Measurements from ENCODE around the gene ADAD2. TPM values are rescaled to one million over a fixed set of nuclear protein-coding genes. Genes with fewer than 3 reads are reported as not detected.

The ADAD2 gene
- total RNA-seq: under 1 TPM in 1 of 2 experiments, not detected in 1; 0.40 TPM
- polyA plus RNA-seq: not detected

DNA sequence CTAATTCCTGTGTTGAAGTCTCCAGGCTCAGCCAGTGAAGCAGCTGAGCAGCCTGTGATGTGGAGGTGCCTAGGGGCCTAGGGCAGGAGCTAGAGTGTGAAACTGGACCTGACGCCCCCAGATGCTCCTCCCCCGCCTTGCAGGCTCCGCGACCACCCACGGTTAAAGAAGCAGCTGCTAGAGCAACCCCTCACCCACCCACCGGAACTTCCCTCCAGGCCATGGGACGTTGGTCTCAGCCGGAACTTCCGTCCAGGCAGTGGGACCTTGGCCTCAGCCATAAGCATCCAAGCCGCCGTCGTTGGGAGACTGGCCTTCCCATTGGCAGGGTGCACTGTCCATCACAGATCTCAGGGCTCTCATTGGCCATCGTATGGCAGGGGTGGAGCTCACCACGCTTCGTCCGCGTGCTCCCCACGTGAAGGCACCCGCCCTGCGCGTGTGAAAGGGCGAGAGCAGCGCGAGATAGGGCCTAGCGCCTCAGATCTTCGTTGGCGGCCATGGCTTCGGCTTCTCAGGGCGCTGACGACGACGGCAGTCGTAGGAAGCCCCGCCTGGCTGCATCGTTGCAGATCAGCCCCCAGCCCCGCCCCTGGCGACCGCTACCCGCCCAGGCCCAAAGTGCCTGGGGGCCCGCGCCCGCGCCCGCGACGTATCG, at the start of gene ADAD2:
Gene ADAD2, plus strand, starts transcription at position 427 of the 658 bp plus-strand sequence. Its CDS starts 74 bp downstream, at position 501.
- H3K9me3 ChIP-seq (ENCODE audit: low read length): no peaks in the 10 kb centered on the region
- ChIA-PET CTCF (no interaction called here), POLR2A (no interaction called here)
- Mint-ChIP-seq H3K4me1 (peaks cover 21 to 31% (median 21%) of the 10 kb centered on the region in 3 donors), H3K4me3 (peak within 1 kb of the TSS in 1 of 7 donors; percentile 16), H3K36me3 (peaks cover 0 to 4% (median 0%) of the 10 kb centered on the region in 3 donors), H3K9me3 (no peaks in the 10 kb centered on the region), H3K27ac (no peak within 1 kb of the TSS), H3K27me3 (no peaks in the 10 kb centered on the region)
- H3K4me3 ChIP-seq (ENCODE audit: low read length): no peak within 1 kb of the TSS
- no peaks in the 10 kb centered on the region for H3K27me3 ChIP-seq (ENCODE audit: insufficient read depth, low read length, poor library complexity, severe bottlenecking)
- no peak within 1 kb of the TSS for H3K27ac ChIP-seq (ENCODE audit: low read depth, low read length)
- H3K4me1 ChIP-seq (ENCODE audit: insufficient read depth, low read length): peaks cover 20% of the 10 kb centered on the region
- no peaks in the 10 kb centered on the region for H3K36me3 ChIP-seq (ENCODE audit: insufficient read depth, low read length)
- no peak for DNase-seq

GRCh38 chr16:84143081-84143480, 47.9 kb upstream of the ADAD2 start:
- ChIA-PET POLR2A (interaction anchor here (2.8 kb wide), 1 partner anchor 27 kb away, joined by 24 read pairs; the partner anchor contains the start of gene MBTPS1), CTCF (no interaction called here)
- no peaks in the 10 kb centered on the region for H3K9me3 Mint-ChIP-seq
- H3K4me3 ChIP-seq (ENCODE audit: low read length): no peak overlapping the region
- peaks cover 5% of the 10 kb centered on the region for H3K27me3 ChIP-seq (ENCODE audit: insufficient read depth, low read length, poor library complexity, severe bottlenecking)
- peaks cover 20% of the 10 kb centered on the region for H3K4me1 ChIP-seq (ENCODE audit: insufficient read depth, low read length)
- peaks cover 0 to 4% of the 10 kb centered on the region in 2 donors for H3K27me3 Mint-ChIP-seq
- no peaks in the 10 kb centered on the region for H3K9me3 ChIP-seq (ENCODE audit: low read length)
- no peak overlapping the region for H3K27ac ChIP-seq (ENCODE audit: low read depth, low read length)
- no peak for DNase-seq
- peaks cover 25 to 42% (median 38%) of the 10 kb centered on the region in 3 donors for H3K4me1 Mint-ChIP-seq
- H3K27ac Mint-ChIP-seq: peak overlapping the region in 3 of 8 donors; percentile 14 to 75 (median 38)
- no peaks in the 10 kb centered on the region for H3K36me3 ChIP-seq (ENCODE audit: insufficient read depth, low read length)
- H3K36me3 Mint-ChIP-seq: peaks cover 0 to 5% (median 0%) of the 10 kb centered on the region in 3 donors
- H3K4me3 Mint-ChIP-seq: peak overlapping the region; percentile 4 to 98 (median 85)

DNA sequence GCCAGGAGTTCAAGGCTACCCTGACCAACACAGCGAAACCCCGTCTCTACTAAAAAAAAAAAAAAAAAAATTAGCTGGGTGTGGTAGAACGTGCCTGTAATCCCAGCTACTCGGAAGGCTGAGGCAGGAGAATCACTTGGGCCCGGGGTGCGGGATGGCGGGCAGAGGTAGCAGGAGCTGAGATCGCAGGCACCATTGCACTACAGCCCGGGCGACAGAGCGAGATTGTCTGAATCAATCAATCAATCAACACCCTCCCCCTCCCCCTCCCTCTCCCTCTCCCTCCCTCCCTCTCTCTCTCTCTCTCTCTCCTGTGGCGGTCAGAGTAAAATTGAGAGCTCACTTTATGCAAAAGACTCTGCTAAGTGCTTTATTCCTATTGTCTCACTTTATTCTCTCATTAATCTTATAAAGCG, 47.2 kb upstream of the ADAD2 start:
- H3K4me3 Mint-ChIP-seq: peak overlapping the region; percentile 90 to 98 (median 95)
- ChIA-PET CTCF (no interaction called here), POLR2A (interaction anchor here (2.8 kb wide), 1 partner anchor 27 kb away, joined by 24 read pairs; the partner anchor contains the start of gene MBTPS1)
- peaks cover 0 to 5% (median 0%) of the 10 kb centered on the region in 3 donors for H3K36me3 Mint-ChIP-seq
- H3K27me3 ChIP-seq (ENCODE audit: insufficient read depth, low read length, poor library complexity, severe bottlenecking): peaks cover 5% of the 10 kb centered on the region
- H3K4me1 Mint-ChIP-seq: peaks cover 22 to 35% (median 32%) of the 10 kb centered on the region in 3 donors
- no peaks in the 10 kb centered on the region for H3K9me3 ChIP-seq (ENCODE audit: low read length)
- H3K4me1 ChIP-seq (ENCODE audit: insufficient read depth, low read length): peaks cover 17% of the 10 kb centered on the region
- H3K27ac Mint-ChIP-seq: peak overlapping the region; percentile 54 to 95 (median 89)
- H3K27me3 Mint-ChIP-seq: peaks cover 0 to 5% of the 10 kb centered on the region in 2 donors
- no peak for DNase-seq
- no peak overlapping the region for H3K27ac ChIP-seq (ENCODE audit: low read depth, low read length)
- peak overlapping the region; percentile 77 for H3K4me3 ChIP-seq (ENCODE audit: low read length)
- H3K36me3 ChIP-seq (ENCODE audit: insufficient read depth, low read length): no peaks in the 10 kb centered on the region
- H3K9me3 Mint-ChIP-seq: no peaks in the 10 kb centered on the region

DNA sequence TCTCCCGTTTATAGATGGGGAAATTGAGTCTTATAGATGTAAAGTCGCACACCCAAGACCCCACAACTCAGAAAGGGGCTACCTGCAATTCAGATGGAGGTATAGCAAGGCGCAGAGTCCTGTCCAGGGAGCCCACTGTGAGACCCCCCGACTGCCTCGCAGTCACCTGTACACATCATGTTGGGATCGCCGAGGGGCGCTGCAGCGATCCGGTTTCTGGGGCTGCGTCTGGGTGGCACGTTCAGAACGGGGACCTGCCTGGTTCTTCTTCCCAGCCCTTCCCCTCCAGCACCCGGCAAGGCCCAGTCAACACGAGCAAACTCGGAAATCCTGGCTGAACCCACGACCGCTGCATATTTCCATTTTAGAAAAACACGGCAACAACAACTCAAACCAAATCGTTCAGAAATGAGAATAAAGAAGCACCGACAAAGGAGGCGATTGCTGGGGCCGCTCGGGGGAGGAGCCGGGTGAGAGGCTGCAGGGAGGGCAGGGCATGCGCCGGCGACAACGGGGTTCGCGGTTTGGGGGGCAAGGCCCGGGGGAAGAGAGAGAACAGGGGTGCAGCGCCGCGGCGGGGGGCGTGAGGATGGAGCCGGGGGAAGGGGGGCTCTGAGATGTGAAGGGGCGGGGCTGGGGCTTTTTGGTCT, 46.6 kb upstream of the ADAD2 start:
- peak overlapping the region; percentile 90 to 98 (median 95) for H3K4me3 Mint-ChIP-seq
- Histone ChIP-seq H3K9me3 (ENCODE audit: low read length) (no peaks in the 10 kb centered on the region), H3K27me3 (ENCODE audit: insufficient read depth, low read length, poor library complexity, severe bottlenecking) (peaks cover 5% of the 10 kb centered on the region), H3K4me3 (ENCODE audit: low read length) (peak overlapping the region; percentile 77), H3K27ac (ENCODE audit: low read depth, low read length) (peak overlapping the region; percentile 70), H3K36me3 (ENCODE audit: insufficient read depth, low read length) (no peaks in the 10 kb centered on the region), H3K4me1 (ENCODE audit: insufficient read depth, low read length) (peaks cover 15% of the 10 kb centered on the region)
- H3K36me3 Mint-ChIP-seq: peaks cover 0 to 5% (median 0%) of the 10 kb centered on the region in 3 donors
- H3K4me1 Mint-ChIP-seq: peaks cover 16 to 30% (median 26%) of the 10 kb centered on the region in 3 donors
- ChIA-PET POLR2A (interaction anchor here (0.6 to 2.8 kb wide), 2 partner anchors 28 to 315 kb away, joined by 3 to 24 read pairs; partner anchors contain the start of gene MBTPS1), CTCF (interaction anchor here (1.1 kb wide), 1 partner anchor 28 kb away, joined by 6 read pairs; the partner anchor contains the start of gene MBTPS1)
- peak overlapping the region; percentile 84 to 97 (median 90) for H3K27ac Mint-ChIP-seq
- peak; percentile 37 to 66 (median 44) for DNase-seq
- H3K9me3 Mint-ChIP-seq: no peaks in the 10 kb centered on the region
- peaks cover 0 to 9% of the 10 kb centered on the region in 2 donors for H3K27me3 Mint-ChIP-seq

DNA sequence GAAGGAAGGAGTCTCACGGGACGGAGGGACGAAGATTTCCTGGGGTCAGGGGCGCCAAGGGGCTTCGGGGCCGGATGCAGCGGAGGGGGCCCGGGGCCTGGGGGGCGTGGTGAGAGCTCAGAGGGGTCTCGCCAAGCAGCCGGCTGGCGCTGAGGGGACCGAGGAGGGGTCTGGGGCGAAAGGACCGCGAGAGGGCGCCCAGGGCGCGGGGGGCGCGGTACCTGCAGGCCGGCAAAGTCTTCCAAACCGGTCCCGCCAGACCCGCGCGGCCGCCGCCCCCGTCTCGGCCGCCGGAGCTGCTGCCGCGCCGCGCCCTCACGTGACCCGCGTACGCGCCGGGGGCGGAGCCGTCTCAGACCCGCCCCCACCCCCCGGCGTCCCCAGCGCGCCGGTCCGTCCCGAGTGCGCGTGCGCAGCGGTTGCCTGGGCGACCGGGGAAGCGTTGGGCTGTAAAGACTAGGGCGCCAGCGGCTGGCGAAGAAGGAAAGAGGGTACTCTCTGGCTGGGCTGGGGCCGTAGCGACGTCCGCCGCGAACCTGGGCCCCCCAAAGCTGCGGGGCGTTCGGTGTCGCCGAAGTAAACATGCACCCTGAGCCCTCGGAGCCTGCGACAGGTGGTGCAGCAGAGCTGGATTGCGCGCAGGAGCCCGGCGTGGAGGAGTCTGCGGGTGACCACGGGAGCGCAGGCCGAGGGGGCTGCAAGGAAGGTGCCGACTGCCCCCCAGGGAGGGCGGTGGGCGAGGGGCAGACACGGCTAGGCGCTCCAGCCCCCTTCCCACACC, 45.9 kb upstream of the ADAD2 start, which contains the start of the genes DNAAF1 and HSDL1:
Gene DNAAF1, plus strand, starts transcription at position 450 of the 781 bp plus-strand sequence. Its CDS starts 133 bp downstream, at position 583.
Gene HSDL1, minus strand, starts transcription at position 319 of the 781 bp plus-strand sequence. CDS start 13,856 bp downstream, outside the sequence.
- ChIA-PET POLR2A (interaction anchor here (0.6 to 2.8 kb wide), 2 partner anchors 29 to 316 kb away, joined by 3 to 24 read pairs; partner anchors contain the start of gene MBTPS1), CTCF (interaction anchor here (1.0 to 1.1 kb wide), 2 partner anchors 11 to 28 kb away, joined by 5 to 6 read pairs; partner anchors contain the start of gene MBTPS1)
- Histone ChIP-seq H3K36me3 (ENCODE audit: insufficient read depth, low read length) (no peaks in the 10 kb centered on the region), H3K4me1 (ENCODE audit: insufficient read depth, low read length) (peaks cover 15% of the 10 kb centered on the region), H3K9me3 (ENCODE audit: low read length) (no peaks in the 10 kb centered on the region), H3K4me3 (ENCODE audit: low read length) (peak within 1 kb of the TSS; percentile 77), H3K27me3 (ENCODE audit: insufficient read depth, low read length, poor library complexity, severe bottlenecking) (peaks cover 5% of the 10 kb centered on the region), H3K27ac (ENCODE audit: low read depth, low read length) (peak within 1 kb of the TSS; percentile 70)
- Mint-ChIP-seq H3K27me3 (peaks cover 0 to 13% of the 10 kb centered on the region in 2 donors), H3K27ac (peak within 1 kb of the TSS; percentile 84 to 97 (median 90)), H3K4me1 (peaks cover 15 to 29% (median 21%) of the 10 kb centered on the region in 3 donors), H3K36me3 (peaks cover 0 to 5% (median 0%) of the 10 kb centered on the region in 3 donors), H3K9me3 (no peaks in the 10 kb centered on the region), H3K4me3 (peak within 1 kb of the TSS; percentile 90 to 98 (median 95))
- peak; percentile 91 to 95 (median 95) for DNase-seq

DNA sequence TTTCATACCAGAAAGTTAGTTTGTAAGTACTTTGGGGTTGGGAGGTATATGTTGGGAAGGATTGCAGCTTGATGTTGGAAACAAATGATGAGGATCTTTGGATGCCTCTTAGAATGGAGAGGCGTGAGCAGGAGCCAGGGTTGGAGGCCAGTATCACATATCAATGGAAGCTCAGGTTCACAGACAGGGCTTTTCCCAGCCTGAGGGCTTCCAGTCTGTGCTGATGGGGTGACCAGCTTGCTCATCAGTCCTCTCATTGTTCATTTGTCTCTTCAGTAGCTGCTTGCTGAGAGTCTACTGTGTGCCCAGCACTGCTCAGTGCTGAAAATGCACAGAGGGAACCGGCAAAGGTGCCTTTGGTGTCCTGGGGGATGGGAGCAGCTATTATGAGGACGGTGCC, 40.0 kb upstream of the ADAD2 start:
- Mint-ChIP-seq H3K4me1 (no peaks in the 10 kb centered on the region), H3K9me3 (no peaks in the 10 kb centered on the region), H3K27ac (no peak overlapping the region), H3K36me3 (no peaks in the 10 kb centered on the region), H3K4me3 (no peak overlapping the region), H3K27me3 (peaks cover 0 to 38% of the 10 kb centered on the region in 2 donors)
- H3K27me3 ChIP-seq (ENCODE audit: insufficient read depth, low read length, poor library complexity, severe bottlenecking): peaks cover 5% of the 10 kb centered on the region
- no peaks in the 10 kb centered on the region for H3K4me1 ChIP-seq (ENCODE audit: insufficient read depth, low read length)
- DNase-seq: no peak
- ChIA-PET CTCF (interaction anchor here (1.5 kb wide), 1 partner anchor 36 kb away, joined by 5 read pairs; the partner anchor contains the start of gene TAF1C), POLR2A (no interaction called here)
- no peak overlapping the region for H3K27ac ChIP-seq (ENCODE audit: low read depth, low read length)
- H3K4me3 ChIP-seq (ENCODE audit: low read length): no peak overlapping the region
- no peaks in the 10 kb centered on the region for H3K36me3 ChIP-seq (ENCODE audit: insufficient read depth, low read length)
- H3K9me3 ChIP-seq (ENCODE audit: low read length): no peaks in the 10 kb centered on the region

DNA sequence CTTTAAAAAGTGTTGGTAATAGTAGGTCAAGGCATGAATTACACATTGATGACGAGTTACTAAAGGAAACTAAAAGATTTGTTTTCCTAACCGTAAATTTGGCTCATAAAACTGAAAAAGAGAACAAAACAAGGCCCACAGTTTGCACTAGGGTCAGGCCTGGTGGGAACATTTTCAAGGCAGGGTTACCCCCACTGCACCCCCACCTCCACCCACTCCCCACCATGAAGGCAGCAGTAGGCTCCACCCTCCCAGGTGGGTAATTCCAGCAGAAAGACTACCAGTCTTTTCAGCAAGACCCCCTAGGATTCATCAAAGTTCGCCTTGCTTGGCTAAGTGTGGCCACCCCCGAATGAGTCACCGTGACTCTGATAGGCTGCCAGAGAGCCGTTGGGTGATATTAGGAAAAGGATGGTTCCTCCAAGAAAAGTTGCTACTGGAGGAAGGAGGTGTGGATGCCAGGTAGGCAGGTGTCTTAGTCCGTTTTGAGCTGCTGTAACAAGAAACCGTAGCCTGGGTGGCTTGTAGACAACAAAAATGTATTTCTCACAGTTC, 37.2 kb upstream of the ADAD2 start:
- H3K36me3 ChIP-seq (ENCODE audit: insufficient read depth, low read length): no peaks in the 10 kb centered on the region
- ChIA-PET CTCF (no interaction called here), POLR2A (no interaction called here)
- no peak for DNase-seq
- no peak overlapping the region for H3K27ac ChIP-seq (ENCODE audit: low read depth, low read length)
- H3K27me3 ChIP-seq (ENCODE audit: insufficient read depth, low read length, poor library complexity, severe bottlenecking): peaks cover 4% of the 10 kb centered on the region
- Mint-ChIP-seq H3K27ac (no peak overlapping the region), H3K4me1 (no peaks in the 10 kb centered on the region), H3K4me3 (no peak overlapping the region), H3K36me3 (no peaks in the 10 kb centered on the region), H3K27me3 (peaks cover 5 to 46% of the 10 kb centered on the region in 2 donors), H3K9me3 (no peaks in the 10 kb centered on the region)
- H3K9me3 ChIP-seq (ENCODE audit: low read length): no peaks in the 10 kb centered on the region
- H3K4me1 ChIP-seq (ENCODE audit: insufficient read depth, low read length): no peaks in the 10 kb centered on the region
- H3K4me3 ChIP-seq (ENCODE audit: low read length): no peak overlapping the region
